Sigmoid colon (tissue), 4 donors: Measurements from ENCODE around the gene TSKU.

Experiments
- EP300 ChIP-seq, 4 donors: sonication (generic); formaldehyde crosslinking; IDR thresholded peaks; one replicate each; pipeline ENCODE4 v1.6.1; 2017; ENCODE audit warnings: antibody characterized with exemption in 4 of 4
- POLR2A ChIP-seq, 2 donors: fragments of 450-650 bp; IDR thresholded peaks; one replicate each; pipeline ENCODE4 v1.6.1; 2016; ENCODE audit warnings: antibody characterized with exemption in 2 of 2, mild to moderate bottlenecking in 2 of 2, moderate library complexity in 2 of 2
- POLR2AphosphoS5 ChIP-seq, 4 donors: sonication (generic); formaldehyde crosslinking; IDR thresholded peaks; one replicate each; pipeline ENCODE4 v1.6.1; 2017; ENCODE audit warnings: antibody characterized with exemption in 4 of 4
- TF ChIP-seq, protein P1 (sequence below), 4 experiments: fragments of 450-650 bp in 3 of 4; fragments of 200-600 bp in 1 of 4; IDR thresholded peaks; one replicate each; pipeline ENCODE4 v1.5.1; 2016 to 2019; ENCODE audit warnings: antibody characterized with exemption in 4 of 4, mild to moderate bottlenecking in 3 of 4, moderate library complexity in 2 of 4

DNA sequence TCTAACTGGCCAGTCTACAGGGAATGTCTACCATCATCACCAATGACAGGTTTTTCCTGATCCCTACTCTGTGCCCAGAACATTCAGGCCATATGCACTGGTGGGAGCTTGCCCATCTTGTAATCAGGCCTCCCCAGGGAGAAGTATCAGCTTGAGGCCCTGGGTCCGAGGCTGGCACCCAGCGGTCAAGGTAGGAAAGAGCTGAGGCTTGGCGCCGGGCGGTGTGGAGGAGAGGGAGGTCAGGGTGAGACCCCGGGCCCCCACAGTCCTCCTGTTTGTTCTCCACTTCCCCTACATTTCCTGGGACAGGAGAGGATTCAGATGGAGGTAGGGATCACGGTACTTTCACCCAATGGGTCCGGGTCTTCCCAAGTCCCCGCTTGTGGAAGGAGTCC, 15.5 kb downstream of the TSKU start:
- TF ChIP-seq, protein P1, sequence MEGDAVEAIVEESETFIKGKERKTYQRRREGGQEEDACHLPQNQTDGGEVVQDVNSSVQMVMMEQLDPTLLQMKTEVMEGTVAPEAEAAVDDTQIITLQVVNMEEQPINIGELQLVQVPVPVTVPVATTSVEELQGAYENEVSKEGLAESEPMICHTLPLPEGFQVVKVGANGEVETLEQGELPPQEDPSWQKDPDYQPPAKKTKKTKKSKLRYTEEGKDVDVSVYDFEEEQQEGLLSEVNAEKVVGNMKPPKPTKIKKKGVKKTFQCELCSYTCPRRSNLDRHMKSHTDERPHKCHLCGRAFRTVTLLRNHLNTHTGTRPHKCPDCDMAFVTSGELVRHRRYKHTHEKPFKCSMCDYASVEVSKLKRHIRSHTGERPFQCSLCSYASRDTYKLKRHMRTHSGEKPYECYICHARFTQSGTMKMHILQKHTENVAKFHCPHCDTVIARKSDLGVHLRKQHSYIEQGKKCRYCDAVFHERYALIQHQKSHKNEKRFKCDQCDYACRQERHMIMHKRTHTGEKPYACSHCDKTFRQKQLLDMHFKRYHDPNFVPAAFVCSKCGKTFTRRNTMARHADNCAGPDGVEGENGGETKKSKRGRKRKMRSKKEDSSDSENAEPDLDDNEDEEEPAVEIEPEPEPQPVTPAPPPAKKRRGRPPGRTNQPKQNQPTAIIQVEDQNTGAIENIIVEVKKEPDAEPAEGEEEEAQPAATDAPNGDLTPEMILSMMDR (IDR thresholded peaks at IDR 0.05), result no peak
- TF ChIP-seq POLR2AphosphoS5 (IDR thresholded peaks at IDR 0.05) (no peak), POLR2A (IDR thresholded peaks at IDR 0.05) (no peak), EP300 (IDR thresholded peaks at IDR 0.05) (no peak)
